GM20000 (cell line): ENCODE data around the gene GP1BA.

Experiments
- DNase-seq: peaks from one replicate; pipeline ENCODE4 v3.0.0; 2012; ENCODE audit warnings: low spot score
- TF ChIP-seq, protein P1 (sequence below): IDR thresholded peaks from 2 replicates; pipeline ENCODE4 v1.5.1; 2012; ENCODE audit warnings: mild to moderate bottlenecking, control low read depth; ENCODE audit errors: extremely low read depth, missing control alignments

The GP1BA gene

GRCh38 chr17:4945944-4946280 is 13.8 kb downstream of the GP1BA start:
- TF ChIP-seq, protein P1, sequence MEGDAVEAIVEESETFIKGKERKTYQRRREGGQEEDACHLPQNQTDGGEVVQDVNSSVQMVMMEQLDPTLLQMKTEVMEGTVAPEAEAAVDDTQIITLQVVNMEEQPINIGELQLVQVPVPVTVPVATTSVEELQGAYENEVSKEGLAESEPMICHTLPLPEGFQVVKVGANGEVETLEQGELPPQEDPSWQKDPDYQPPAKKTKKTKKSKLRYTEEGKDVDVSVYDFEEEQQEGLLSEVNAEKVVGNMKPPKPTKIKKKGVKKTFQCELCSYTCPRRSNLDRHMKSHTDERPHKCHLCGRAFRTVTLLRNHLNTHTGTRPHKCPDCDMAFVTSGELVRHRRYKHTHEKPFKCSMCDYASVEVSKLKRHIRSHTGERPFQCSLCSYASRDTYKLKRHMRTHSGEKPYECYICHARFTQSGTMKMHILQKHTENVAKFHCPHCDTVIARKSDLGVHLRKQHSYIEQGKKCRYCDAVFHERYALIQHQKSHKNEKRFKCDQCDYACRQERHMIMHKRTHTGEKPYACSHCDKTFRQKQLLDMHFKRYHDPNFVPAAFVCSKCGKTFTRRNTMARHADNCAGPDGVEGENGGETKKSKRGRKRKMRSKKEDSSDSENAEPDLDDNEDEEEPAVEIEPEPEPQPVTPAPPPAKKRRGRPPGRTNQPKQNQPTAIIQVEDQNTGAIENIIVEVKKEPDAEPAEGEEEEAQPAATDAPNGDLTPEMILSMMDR, result no peak

GRCh38 chr17:4946312-4946976 is 14.4 kb downstream of the GP1BA start:
- TF ChIP-seq, protein P1, result no peak
- no peak for DNase-seq

More at GRCh38 chr17:4945944-4946280, 13.8 kb downstream of the GP1BA start:
- DNase-seq, result no peak

GRCh38 chr17:4947010-4947410 is 14.9 kb downstream of the GP1BA start:
- TF ChIP-seq, protein P1, result no peak
- DNase-seq, result no peak

DNA sequence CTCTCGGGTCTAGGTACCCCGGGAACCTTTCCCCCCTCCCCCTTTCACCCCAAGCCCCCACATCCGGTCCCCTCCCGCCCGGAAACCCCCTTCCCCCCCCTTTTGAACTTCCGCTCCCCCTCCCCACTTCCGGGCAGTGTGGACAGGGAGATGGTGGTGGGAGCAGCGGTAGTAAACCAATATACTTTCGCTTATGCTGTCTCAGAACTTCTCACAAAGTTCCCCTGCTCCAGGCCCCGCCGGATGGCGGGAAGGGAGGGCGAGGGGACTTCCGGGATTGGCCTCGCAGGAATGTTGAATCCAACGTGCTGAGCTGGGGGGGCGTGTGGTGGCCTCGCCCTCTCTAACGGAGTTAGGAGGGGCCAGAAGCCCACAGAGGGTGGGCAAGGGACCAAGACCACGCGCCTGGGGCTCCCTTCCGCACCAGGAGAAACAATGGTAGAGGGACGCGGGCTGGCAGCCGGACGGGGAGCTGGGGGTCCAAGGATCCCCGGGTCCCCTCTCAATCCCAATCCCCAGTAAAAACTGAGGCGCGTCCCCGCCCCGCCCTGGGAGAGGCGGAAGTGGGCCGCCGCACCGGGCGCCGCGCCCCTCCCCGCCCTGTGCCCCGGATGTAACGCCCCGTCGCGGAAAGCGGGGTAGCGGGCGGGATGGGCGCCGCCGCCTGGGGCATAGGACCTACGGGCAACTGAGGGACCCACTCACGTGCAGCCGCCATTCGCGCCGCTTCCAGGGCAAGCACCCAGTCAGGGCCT is 15.5 kb downstream of the GP1BA start:
- TF ChIP-seq, protein P1, result no peak
- peak; percentile 81 for DNase-seq

GRCh38 chr17:4948166-4948930 is 16.3 kb downstream of the GP1BA start, which contains the start of gene PFN1:
PFN1 (minus strand) TSS chr17:4948530; CDS start chr17:4948394, 136 bp downstream.
- TF ChIP-seq, protein P1, result no peak
- peak; percentile 94 for DNase-seq

GRCh38 chr17:4948931-4949320 is 16.8 kb downstream of the GP1BA start:
- peak; percentile 93 for DNase-seq
- TF ChIP-seq, protein P1, result no peak
